ENCODE results near the gene FAM72A. TPM values are rescaled to one million over a fixed set of nuclear protein-coding genes. Genes with fewer than 3 reads are reported as not detected.
"Not testable (repeated sequence)": the region's sequence is repeated elsewhere in the genome, so short reads cannot be mapped to it uniquely, and the experiment has no call there.

FAM72A gene
- total and polyA plus RNA-seq, 5 donors = 1.0 to 3.9 (median 1.4) TPM

DNA sequence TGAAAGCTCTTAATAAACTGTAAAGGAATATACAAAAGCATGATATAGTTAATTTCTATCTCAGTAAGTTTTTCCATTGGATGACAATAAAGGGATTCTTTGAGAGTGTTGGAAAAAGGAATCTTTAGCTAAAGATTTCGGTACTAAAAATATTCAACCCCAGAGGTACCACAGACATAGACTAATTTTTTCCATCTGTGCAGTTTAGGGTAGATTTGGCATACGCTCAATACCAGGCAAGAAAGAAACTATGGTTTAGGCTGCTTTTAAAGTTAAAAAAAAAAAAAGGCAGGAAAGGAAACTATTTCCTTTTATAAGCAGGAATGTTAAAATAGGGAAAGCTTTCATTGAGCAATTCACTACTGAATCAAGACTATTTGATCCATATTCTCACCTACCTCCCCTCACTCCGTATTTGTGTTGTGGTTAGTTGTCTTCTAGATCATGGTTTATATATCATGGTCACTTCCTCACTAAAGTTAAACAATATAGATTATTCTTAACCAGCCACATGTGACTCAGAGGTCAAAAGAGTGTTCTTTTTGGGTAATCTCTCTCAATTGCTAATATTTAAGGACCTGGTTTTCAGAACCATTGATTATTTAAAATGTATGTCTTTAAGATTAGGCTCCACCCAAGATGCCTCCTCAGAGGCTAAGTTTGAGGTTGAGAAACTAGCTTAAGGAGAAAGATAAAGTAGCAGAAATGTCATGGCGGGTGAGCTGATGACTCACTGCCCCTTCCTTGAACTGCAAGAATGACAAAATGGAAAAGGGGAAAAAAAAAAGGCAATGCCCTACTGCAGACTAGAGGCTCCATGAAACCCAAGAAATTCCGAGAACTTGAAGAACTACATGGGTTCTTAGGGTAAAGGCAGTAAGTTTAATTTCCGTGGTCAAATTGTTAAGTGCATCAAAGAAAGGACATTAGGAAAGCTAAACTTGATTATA, 20.0 kb downstream of the FAM72A start:
- 71% methylated on average over 4 of the region's 6 CpGs for WGBS
- H3K4me1 ChIP-seq (ENCODE audit: control insufficient read depth, insufficient read depth, low read length); intact Hi-C loops (cut with DNase I); H3K4me3 ChIP-seq (ENCODE audit: low read length); H3K27me3 ChIP-seq (ENCODE audit: control insufficient read depth, insufficient read depth); H3K9me3 ChIP-seq (ENCODE audit: control insufficient read depth, low read length); H3K27ac ChIP-seq (ENCODE audit: low read length); DNase-seq: not testable (repeated sequence)
- peak; percentile 19 to 87 for ATAC-seq

DNA sequence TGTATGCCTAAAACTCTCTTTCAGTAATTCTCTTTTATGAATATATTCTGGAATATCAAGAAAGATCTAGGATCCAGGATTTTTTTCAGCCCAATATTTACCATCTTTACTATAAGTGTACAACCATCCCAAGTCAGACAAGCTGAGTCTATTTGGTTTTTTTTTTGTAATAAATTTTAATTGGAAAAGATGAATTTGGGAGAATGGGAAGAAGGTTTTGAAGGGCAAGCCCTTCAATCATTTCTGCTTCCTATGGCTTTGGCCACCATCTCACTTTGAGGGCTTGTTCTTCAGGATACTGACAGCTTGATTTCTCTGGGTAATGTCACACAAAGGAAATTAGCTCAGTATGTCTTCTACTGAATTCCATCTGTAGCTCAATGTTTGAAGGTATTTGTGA, 23.0 kb downstream of the FAM72A start:
- intact Hi-C loops (cut with DNase I); H3K27ac ChIP-seq (ENCODE audit: low read length); H3K4me1 ChIP-seq (ENCODE audit: control insufficient read depth, insufficient read depth, low read length); DNase-seq; H3K27me3 ChIP-seq (ENCODE audit: control insufficient read depth, insufficient read depth); H3K9me3 ChIP-seq (ENCODE audit: control insufficient read depth, low read length); H3K4me3 ChIP-seq (ENCODE audit: low read length); ATAC-seq: not testable (repeated sequence)

DNA sequence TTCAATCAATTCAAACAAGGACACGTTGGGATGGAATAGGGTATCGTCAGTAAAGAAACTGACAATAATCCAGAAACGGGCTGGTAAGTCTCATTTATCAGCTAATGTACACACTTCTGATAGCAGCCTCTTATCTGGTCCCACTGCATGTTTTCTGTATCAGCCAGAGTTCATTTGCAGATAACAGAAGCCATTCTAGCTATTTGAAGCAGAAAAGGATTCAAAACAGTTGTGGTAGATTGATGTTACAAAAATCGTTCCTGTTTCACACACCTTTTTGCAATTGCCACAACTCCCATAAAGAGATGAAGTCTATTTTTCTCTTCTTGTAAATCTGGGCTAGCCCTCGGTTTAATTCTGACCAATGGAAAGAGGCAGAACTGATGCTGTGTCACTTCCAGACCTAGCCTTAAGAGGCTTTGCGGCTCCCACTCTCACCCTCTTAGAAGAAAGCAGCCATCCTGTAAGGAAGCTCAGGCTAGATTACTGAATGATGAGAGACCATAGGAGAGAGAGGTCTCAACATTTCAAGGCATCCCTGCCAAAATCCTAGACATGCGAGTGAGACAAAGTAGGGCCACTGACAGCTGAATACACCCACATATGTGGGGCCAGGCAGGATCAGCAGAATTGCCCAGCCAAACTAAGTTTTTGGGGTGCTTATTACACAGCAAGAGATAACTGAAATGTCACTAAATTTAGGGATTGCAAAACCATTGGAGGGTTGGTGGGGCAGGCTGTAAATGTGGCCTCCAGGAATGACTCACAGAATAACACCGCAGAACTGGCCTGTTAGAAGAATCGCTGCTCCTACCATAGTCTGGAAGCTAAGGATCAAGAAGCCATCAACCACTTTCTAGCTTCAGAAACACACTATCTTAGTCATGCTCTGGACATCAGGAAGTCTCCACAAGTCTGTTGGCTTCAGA, 24.3 kb downstream of the FAM72A start:
- H3K27me3 ChIP-seq (ENCODE audit: control insufficient read depth, insufficient read depth); ATAC-seq; intact Hi-C loops (cut with DNase I); H3K9me3 ChIP-seq (ENCODE audit: control insufficient read depth, low read length); H3K4me1 ChIP-seq (ENCODE audit: control insufficient read depth, insufficient read depth, low read length); H3K27ac ChIP-seq (ENCODE audit: low read length); DNase-seq; H3K4me3 ChIP-seq (ENCODE audit: low read length): not testable (repeated sequence)
- WGBS = 67% methylated on average over 9 of the region's 9 CpGs

DNA sequence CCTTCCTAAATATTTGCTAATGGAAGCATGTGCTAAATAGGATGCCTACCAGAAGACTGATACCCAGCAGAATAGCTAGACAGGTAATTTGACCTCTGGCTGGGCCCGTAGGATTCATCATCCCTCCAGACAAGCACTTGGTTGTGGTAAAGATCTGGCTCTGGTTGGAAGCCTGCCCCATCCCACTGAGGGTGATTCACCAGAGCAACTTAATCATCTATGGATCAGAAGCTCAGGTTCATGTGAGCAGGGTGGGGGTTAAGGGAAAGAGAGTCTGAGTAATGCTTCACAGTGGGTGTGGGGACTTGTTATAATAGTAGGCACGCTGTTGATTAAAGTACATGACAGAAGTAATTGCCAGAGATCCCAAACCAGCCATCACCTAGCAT, 26.5 kb downstream of the FAM72A start:
- intact Hi-C loops (cut with DNase I); H3K27me3 ChIP-seq (ENCODE audit: control insufficient read depth, insufficient read depth); H3K9me3 ChIP-seq (ENCODE audit: control insufficient read depth, low read length); H3K4me1 ChIP-seq (ENCODE audit: control insufficient read depth, insufficient read depth, low read length); H3K4me3 ChIP-seq (ENCODE audit: low read length); H3K27ac ChIP-seq (ENCODE audit: low read length): not testable (repeated sequence)
- ATAC-seq = peak in 1 of 2 donors; percentile 12
- WGBS = 95% methylated on average over 1 of the region's 2 CpGs
- peak in 1 of 3 donors; percentile 22 for DNase-seq

DNA sequence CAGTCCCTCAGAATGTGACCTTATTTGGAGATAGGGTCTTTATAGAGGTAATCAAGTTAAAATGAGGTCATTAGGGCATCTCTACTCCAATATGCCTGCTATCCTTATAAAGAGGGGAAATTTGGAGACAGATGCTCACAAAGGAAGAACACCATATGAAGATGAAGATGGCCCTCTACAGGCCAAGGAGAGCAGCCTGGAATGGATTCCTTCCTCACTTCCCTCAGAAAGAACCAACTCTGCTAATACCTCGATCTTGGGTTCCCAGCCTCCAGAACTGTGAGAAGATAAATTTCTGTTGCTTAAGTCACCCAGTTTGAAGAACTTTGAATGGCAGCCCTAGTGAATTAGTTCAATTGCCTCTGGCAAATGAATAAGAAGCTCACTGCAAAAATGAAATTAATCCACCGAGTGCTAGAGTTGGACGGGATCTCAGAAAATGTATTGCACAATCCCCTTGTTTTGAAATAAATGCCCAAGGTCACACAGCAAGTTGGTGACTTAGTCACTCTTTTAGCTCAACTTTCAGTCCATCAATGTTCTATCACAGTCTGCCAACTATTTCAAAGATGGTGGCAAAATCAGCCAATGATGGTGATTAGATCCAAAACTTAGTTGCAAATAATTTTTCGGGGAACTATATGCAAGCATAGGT, 27.1 kb downstream of the FAM72A start:
- H3K4me1 ChIP-seq (ENCODE audit: control insufficient read depth, insufficient read depth, low read length); H3K27me3 ChIP-seq (ENCODE audit: control insufficient read depth, insufficient read depth); DNase-seq; H3K27ac ChIP-seq (ENCODE audit: low read length); H3K4me3 ChIP-seq (ENCODE audit: low read length); intact Hi-C loops (cut with DNase I); H3K9me3 ChIP-seq (ENCODE audit: control insufficient read depth, low read length): not testable (repeated sequence)
- WGBS = 52% methylated on average over 1 of the region's 4 CpGs
- peak in 1 of 2 donors; percentile 32 for ATAC-seq

DNA sequence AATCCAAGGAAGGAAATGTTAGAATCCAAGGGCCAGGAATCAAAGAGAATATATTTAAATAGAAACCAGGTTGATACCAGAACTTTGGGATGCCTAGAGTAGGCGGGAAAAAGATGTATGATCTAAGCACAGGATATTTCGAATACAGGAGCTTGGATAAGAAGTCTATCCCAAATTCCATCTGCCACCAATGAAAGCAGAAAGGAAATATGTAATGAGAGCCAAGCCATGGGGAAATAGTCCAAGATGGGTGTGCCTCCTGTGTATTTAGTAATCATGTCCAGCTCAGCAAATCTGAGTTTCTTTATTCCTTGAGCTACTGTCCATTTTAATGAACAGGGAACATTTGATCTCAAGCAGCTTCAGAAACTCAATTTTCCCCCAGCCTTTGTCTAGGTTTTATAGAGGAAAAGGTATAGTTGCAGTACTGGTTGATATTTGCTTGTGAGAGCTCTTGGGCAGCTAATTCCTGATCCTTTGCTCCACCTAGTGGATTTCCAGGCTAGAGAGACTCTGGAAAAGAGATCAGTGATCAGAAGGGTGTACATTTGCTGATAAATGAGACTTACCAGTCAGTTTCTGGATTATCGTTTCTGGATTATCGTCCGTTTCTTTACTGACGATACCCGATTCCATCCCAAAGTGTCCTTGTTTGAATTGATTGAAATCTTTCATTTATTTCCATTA, 28.3 kb downstream of the FAM72A start:
- DNase-seq = not testable (repeated sequence)
- peak; percentile 69 to 85 for ATAC-seq
- 54% methylated on average over 7 of the region's 7 CpGs for WGBS

DNA sequence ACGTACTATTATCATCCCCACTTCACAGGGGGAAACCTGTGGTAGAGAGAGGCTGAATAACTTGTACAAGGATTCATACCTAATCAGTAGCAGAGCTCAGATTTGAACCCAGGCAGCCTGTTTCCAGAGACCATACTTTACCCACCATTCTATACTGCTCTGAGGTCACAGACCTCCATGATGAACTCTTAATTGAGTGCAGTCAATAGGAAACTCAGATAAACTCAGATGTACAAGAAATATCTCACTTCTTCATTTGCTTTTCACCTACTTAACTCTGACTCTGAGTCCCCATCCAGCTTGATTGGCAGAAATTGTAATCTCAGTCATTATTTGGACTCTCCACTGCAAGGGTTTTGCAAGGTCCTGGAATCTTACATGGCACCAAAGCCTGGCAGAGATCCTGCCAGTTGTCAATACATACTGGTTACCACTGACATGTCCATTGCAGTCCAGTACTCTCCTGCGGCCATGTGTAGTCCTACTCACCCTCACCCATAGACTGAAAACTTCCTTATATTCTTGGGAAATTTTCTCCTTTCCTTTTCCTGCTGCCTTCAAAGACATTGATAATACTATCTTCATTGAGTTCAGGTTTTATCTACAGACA, 29.4 kb downstream of the FAM72A start:
- H3K4me1 ChIP-seq (ENCODE audit: control insufficient read depth, insufficient read depth, low read length); H3K27ac ChIP-seq (ENCODE audit: low read length); H3K27me3 ChIP-seq (ENCODE audit: control insufficient read depth, insufficient read depth); H3K9me3 ChIP-seq (ENCODE audit: control insufficient read depth, low read length); H3K4me3 ChIP-seq (ENCODE audit: low read length); intact Hi-C loops (cut with DNase I): not testable (repeated sequence)
- 83% methylated on average over 1 of the region's 2 CpGs for WGBS
- peak; percentile 74 to 84 for ATAC-seq
- DNase-seq = peak in 1 of 3 donors; percentile 15

More for the DNA sequence above, 28.3 kb downstream of the FAM72A start:
- H3K4me3 ChIP-seq (ENCODE audit: low read length); H3K9me3 ChIP-seq (ENCODE audit: control insufficient read depth, low read length); H3K4me1 ChIP-seq (ENCODE audit: control insufficient read depth, insufficient read depth, low read length); intact Hi-C loops (cut with DNase I); H3K27me3 ChIP-seq (ENCODE audit: control insufficient read depth, insufficient read depth); H3K27ac ChIP-seq (ENCODE audit: low read length): not testable (repeated sequence)

DNA sequence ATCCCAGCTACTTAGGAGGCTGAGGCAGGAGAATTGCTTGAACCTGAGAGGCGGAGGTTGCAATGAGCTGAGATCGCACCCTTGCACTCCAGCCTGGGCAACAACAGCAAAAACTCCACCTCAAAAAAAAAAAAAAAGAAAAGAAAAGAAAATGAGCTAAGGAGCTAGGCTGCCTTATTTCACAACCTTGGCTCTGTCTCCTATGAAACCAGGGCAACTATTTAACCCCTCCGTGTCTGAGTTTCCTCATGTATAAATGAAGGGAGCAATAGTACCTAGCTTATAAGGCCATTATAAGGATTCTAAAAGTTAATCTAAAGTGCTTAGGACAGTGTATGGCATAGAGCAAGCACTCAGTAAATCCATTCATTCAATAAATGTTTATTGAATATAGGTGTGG, 32.8 kb downstream of the FAM72A start:
- intact Hi-C loops (cut with DNase I); H3K4me3 ChIP-seq (ENCODE audit: low read length); H3K27ac ChIP-seq (ENCODE audit: low read length); H3K27me3 ChIP-seq (ENCODE audit: control insufficient read depth, insufficient read depth); H3K4me1 ChIP-seq (ENCODE audit: control insufficient read depth, insufficient read depth, low read length); DNase-seq; H3K9me3 ChIP-seq (ENCODE audit: control insufficient read depth, low read length): not testable (repeated sequence)
- ATAC-seq = peak in 1 of 2 donors; percentile 22
- WGBS = 47% methylated on average over 1 of the region's 3 CpGs

DNA sequence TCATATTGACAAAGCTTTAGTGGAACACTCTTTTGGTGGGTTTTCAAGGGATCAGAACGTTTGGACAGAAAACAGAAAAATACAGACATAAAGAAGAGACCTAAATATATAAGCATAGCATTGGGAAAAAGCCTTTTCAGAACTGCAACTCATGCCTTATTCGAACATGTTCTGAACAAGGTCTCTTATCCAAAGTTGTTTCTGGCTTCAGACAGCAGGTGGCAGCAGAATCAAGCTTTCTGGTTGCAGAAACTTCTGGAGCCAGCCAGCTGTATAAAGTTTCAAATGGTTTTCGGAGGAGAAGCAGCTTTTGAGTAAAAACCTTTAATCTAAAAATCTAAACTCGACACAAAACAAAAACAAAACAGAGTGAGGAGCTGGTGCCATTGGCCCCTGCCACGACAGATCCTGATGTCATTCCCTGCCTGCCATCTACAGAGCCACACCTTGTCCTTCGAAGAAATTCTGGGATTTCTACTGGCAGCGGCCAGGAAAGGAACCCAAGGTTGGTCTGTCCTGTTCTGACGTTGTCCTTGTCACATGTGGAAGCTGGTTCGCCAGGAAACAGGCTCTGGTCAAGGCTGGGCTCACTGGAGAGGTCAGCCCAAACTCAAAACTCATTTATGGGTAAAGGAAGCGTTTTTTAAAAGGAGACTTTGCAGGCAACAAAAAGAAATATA, 35.1 kb downstream of the FAM72A start:
- peak; percentile 68 to 84 for ATAC-seq
- H3K27me3 ChIP-seq (ENCODE audit: control insufficient read depth, insufficient read depth); intact Hi-C loops (cut with DNase I): not testable (repeated sequence)

More for the DNA sequence above, 35.1 kb downstream of the FAM72A start:
- not testable (repeated sequence) for H3K4me3 ChIP-seq (ENCODE audit: low read length); H3K9me3 ChIP-seq (ENCODE audit: control insufficient read depth, low read length); DNase-seq; H3K4me1 ChIP-seq (ENCODE audit: control insufficient read depth, insufficient read depth, low read length); H3K27ac ChIP-seq (ENCODE audit: low read length)
- WGBS = 19% methylated on average over 4 of the region's 10 CpGs

Data from right cardiac atrium (tissue), 5 donors.